Ectodermal cell (in vitro differentiated cells): ENCODE data around the gene CDH13.

ENCODE experiments used
- H3K27ac ChIP-seq: 2 replicates; pipeline ENCODE4 v1.7.0; 2013; ENCODE audit warnings: mild to moderate bottlenecking, low read depth, low read length; ENCODE audit not compliant: insufficient read depth, poor library complexity, severe bottlenecking
- H3K27me3 ChIP-seq: 2 replicates; pipeline ENCODE4 v1.7.0; 2013; ENCODE audit warnings: mild to moderate bottlenecking, low read length; ENCODE audit not compliant: insufficient read depth, control insufficient read depth, poor library complexity, severe bottlenecking
- H3K36me3 ChIP-seq: one replicate; pipeline ENCODE4 v1.7.0; 2013; ENCODE audit warnings: low read length; ENCODE audit not compliant: control insufficient read depth, insufficient read depth
- H3K4me1 ChIP-seq: one replicate; pipeline ENCODE4 v1.7.0; 2013; ENCODE audit warnings: low read length; ENCODE audit not compliant: control insufficient read depth, insufficient read depth
- H3K4me3 ChIP-seq: 2 replicates; pipeline ENCODE4 v1.7.0; 2013; ENCODE audit warnings: low read depth, low read length, control low read depth; ENCODE audit not compliant: insufficient read depth
- H3K9me3 ChIP-seq: 2 replicates; pipeline ENCODE4 v1.7.0; 2013; ENCODE audit warnings: mild to moderate bottlenecking, low read length, moderate library complexity; ENCODE audit not compliant: control insufficient read depth
- WGBS, 2 experiments: methylation state at CpG; one replicate each; pipeline ENCODE4 v1.1.7; 2013; ENCODE audit warnings: missing lambda C conversion rate in 2 of 2; 5-methylcytosine and 5-hydroxymethylcytosine counted together

CDH13 gene

GRCh38 chr16:82650804-82651203, 24.0 kb downstream of the CDH13 start:
- 94 to 98% methylated on average over 2 of the region's 2 CpGs for WGBS, 2 experiments
- Histone ChIP-seq H3K9me3 (no peaks in the 10 kb centered on the region), H3K4me1 (no peaks in the 10 kb centered on the region), H3K27ac (no peak overlapping the region), H3K27me3 (no peaks in the 10 kb centered on the region), H3K4me3 (no peak overlapping the region), H3K36me3 (no peaks in the 10 kb centered on the region)

- no peaks in the 10 kb centered on the region for H3K4me1 ChIP-seq
- 94 to 96% methylated on average over 7 of the region's 7 CpGs for WGBS, 2 experiments
- no peak overlapping the region for H3K4me3 ChIP-seq
Measured at GRCh38 chr16:82651921-82652601, 25.3 kb downstream of the CDH13 start.

GRCh38 chr16:82652826-82653225, 26.1 kb downstream of the CDH13 start:
- H3K27me3 ChIP-seq = no peaks in the 10 kb centered on the region
- no peaks in the 10 kb centered on the region for H3K4me1 ChIP-seq
- no peak overlapping the region for H3K4me3 ChIP-seq
- no peak overlapping the region for H3K27ac ChIP-seq
- 94 to 98% methylated on average over 4 of the region's 4 CpGs for WGBS, 2 experiments
- no peaks in the 10 kb centered on the region for H3K9me3 ChIP-seq
- no peaks in the 10 kb centered on the region for H3K36me3 ChIP-seq

More at GRCh38 chr16:82651921-82652601, 25.3 kb downstream of the CDH13 start:
- Histone ChIP-seq H3K27ac (no peak overlapping the region), H3K9me3 (no peaks in the 10 kb centered on the region), H3K36me3 (no peaks in the 10 kb centered on the region), H3K27me3 (no peaks in the 10 kb centered on the region)

GRCh38 chr16:82653550-82654511, 27.1 kb downstream of the CDH13 start:
- H3K27ac ChIP-seq = no peak overlapping the region
- no peaks in the 10 kb centered on the region for H3K27me3 ChIP-seq
- H3K36me3 ChIP-seq = no peaks in the 10 kb centered on the region
- H3K4me1 ChIP-seq = no peaks in the 10 kb centered on the region
- H3K9me3 ChIP-seq = no peaks in the 10 kb centered on the region
- WGBS, 2 experiments = 91% methylated on average over 11 of the region's 11 CpGs
- H3K4me3 ChIP-seq = no peak overlapping the region

- Histone ChIP-seq H3K27ac (no peak overlapping the region), H3K36me3 (no peaks in the 10 kb centered on the region), H3K27me3 (no peaks in the 10 kb centered on the region), H3K4me1 (no peaks in the 10 kb centered on the region), H3K9me3 (no peaks in the 10 kb centered on the region), H3K4me3 (no peak overlapping the region)
- 92 to 94% methylated on average over 6 of the region's 6 CpGs for WGBS, 2 experiments
Measured at GRCh38 chr16:82655072-82655714, 28.4 kb downstream of the CDH13 start.

- Histone ChIP-seq H3K4me3 (no peak overlapping the region), H3K36me3 (no peaks in the 10 kb centered on the region), H3K27ac (no peak overlapping the region), H3K27me3 (no peaks in the 10 kb centered on the region), H3K9me3 (no peaks in the 10 kb centered on the region), H3K4me1 (no peaks in the 10 kb centered on the region)
- 89 to 91% methylated on average over 5 of the region's 5 CpGs for WGBS, 2 experiments
Measured at GRCh38 chr16:82655720-82656490, 29.1 kb downstream of the CDH13 start.

GRCh38 chr16:82657239-82657638, 30.5 kb downstream of the CDH13 start:
- no peaks in the 10 kb centered on the region for H3K9me3 ChIP-seq
- H3K4me1 ChIP-seq = no peaks in the 10 kb centered on the region
- H3K36me3 ChIP-seq = no peaks in the 10 kb centered on the region
- H3K27me3 ChIP-seq = no peaks in the 10 kb centered on the region
- 91 to 98% methylated on average over 1 to 2 of the region's 2 CpGs for WGBS, 2 experiments
- no peak overlapping the region for H3K4me3 ChIP-seq
- H3K27ac ChIP-seq = no peak overlapping the region

- Histone ChIP-seq H3K27me3 (no peaks in the 10 kb centered on the region), H3K4me3 (no peak overlapping the region), H3K36me3 (no peaks in the 10 kb centered on the region), H3K27ac (no peak overlapping the region), H3K9me3 (no peaks in the 10 kb centered on the region), H3K4me1 (no peaks in the 10 kb centered on the region)
- 81 to 91% methylated on average over 1 of the region's 1 CpG for WGBS, 2 experiments
Measured at GRCh38 chr16:82657786-82658185, 31.0 kb downstream of the CDH13 start.

GRCh38 chr16:82658796-82659195, 32.0 kb downstream of the CDH13 start:
- Histone ChIP-seq H3K27ac (no peak overlapping the region), H3K4me1 (no peaks in the 10 kb centered on the region), H3K4me3 (no peak overlapping the region), H3K36me3 (no peaks in the 10 kb centered on the region), H3K9me3 (no peaks in the 10 kb centered on the region), H3K27me3 (no peaks in the 10 kb centered on the region)
- WGBS, 2 experiments = 91 to 99% methylated on average over 1 to 2 of the region's 2 CpGs
